ENCODE measurements around the gene SPRN.

- no peak for TF ChIP-seq POLR2AphosphoS5 (IDR thresholded peaks at IDR 0.05; ENCODE audit: low read depth)
- TF ChIP-seq CTCF (conservative IDR thresholded peaks at IDR 0.05; ENCODE audit: low read depth in 2 of 2), result no peak
- TF ChIP-seq CREB1 (CRISPR knock-in tag; IDR thresholded peaks at IDR 0.05; ENCODE audit: low read depth), result no peak
- TF ChIP-seq EZH2 (IDR thresholded peaks at IDR 0.05; ENCODE audit: low read depth, unreplicated experiment), result no peak
- no peak for TF ChIP-seq EZH2phosphoT487 (IDR thresholded peaks at IDR 0.05; ENCODE audit: unreplicated experiment)
- no peak for TF ChIP-seq REST (IDR thresholded peaks at IDR 0.05; ENCODE audit: unreplicated experiment)
- TF ChIP-seq ETS1 (IDR thresholded peaks at IDR 0.05), result no peak
- TF ChIP-seq JUNB (IDR thresholded peaks at IDR 0.05; ENCODE audit: unreplicated experiment), result no peak
- no peak for TF ChIP-seq ZNF114 (CRISPR knock-in tag; IDR thresholded peaks at IDR 0.05)
- TF ChIP-seq STAT1 (IDR thresholded peaks at IDR 0.05; ENCODE audit: unreplicated experiment), result no peak
- TF ChIP-seq ZNF462 (CRISPR knock-in tag; IDR thresholded peaks at IDR 0.05), result no peak
Measured at GRCh38 chr10:133459454-133460207, 35.2 kb upstream of the SPRN start.

All from GM23338 (cell line).